WTC11 (cell line): ENCODE data around the gene FOXO3. TPM values are rescaled to one million over a fixed set of nuclear protein-coding genes. Genes with fewer than 3 reads are reported as not detected.

Experiments
- ATAC-seq: fragments of 200-7000 bp; cut with Tn5 transposase; 2 replicates; pipeline ENCODE4 v1.10.0; 2021; ENCODE audit warnings: mild to moderate bottlenecking, moderate library complexity
- CTCF ChIA-PET: fragments of 300-600 bp; sonication (Branson Sonifier 250); formaldehyde crosslinking; loops from one replicate; lab custom pipeline; 2021; ENCODE audit warnings: antibody characterized with exemption; lab: Charles Lee
- POLR2A ChIA-PET: fragments of 350-600 bp; sonication (Branson Sonifier 250); formaldehyde crosslinking; loops from one replicate; lab custom pipeline; 2021; ENCODE audit warnings: antibody characterized with exemption; lab: Charles Lee
- DNase-seq: peaks from one replicate; pipeline ENCODE4 v3.0.0; 2021; ENCODE audit warnings: low spot score
- H3K27ac Mint-ChIP-seq: 2 replicates; pipeline ENCODE4 v1.8.0; 2021; ENCODE audit warnings: mixed read lengths
- H3K27me3 Mint-ChIP-seq: 2 replicates; pipeline ENCODE4 v1.8.0; 2021; ENCODE audit warnings: low read depth, mild to moderate bottlenecking, moderate library complexity, mixed read lengths
- H3K36me3 Mint-ChIP-seq: 2 replicates; pipeline ENCODE4 v1.8.0; 2021; ENCODE audit warnings: mixed read lengths
- H3K4me1 Mint-ChIP-seq: 2 replicates; pipeline ENCODE4 v1.8.0; 2022; ENCODE audit warnings: mixed read lengths
- H3K4me3 Mint-ChIP-seq: 2 replicates; pipeline ENCODE4 v1.8.0; 2021; ENCODE audit warnings: mild to moderate bottlenecking, moderate library complexity, mixed read lengths
- H3K9me3 Mint-ChIP-seq: 2 replicates; pipeline ENCODE4 v1.8.0; 2021; ENCODE audit warnings: mixed read lengths
- ATF1 ChIP-seq: sonication (generic); formaldehyde crosslinking; IDR thresholded peaks from 2 replicates; pipeline ENCODE4 v1.8.1; 2023; ENCODE audit warnings: mild to moderate bottlenecking, moderate library complexity, missing genetic modification reagents
- EMX1 ChIP-seq: fragments of 250-450 bp; sonication (Bioruptor Pico); IDR thresholded peaks from 2 replicates; pipeline ENCODE4 v1.8.0; 2021; ENCODE audit warnings: mild to moderate bottlenecking
- ESRRA ChIP-seq: sonication (generic); formaldehyde crosslinking; IDR thresholded peaks from 2 replicates; pipeline ENCODE4 v1.8.1; 2022; ENCODE audit warnings: mild to moderate bottlenecking, missing genetic modification reagents, borderline replicate concordance
- GRHL2 ChIP-seq: fragments of 250-450 bp; sonication (Bioruptor Pico); IDR thresholded peaks from 2 replicates; pipeline ENCODE4 v1.8.0; 2022; ENCODE audit warnings: mild to moderate bottlenecking, moderate library complexity; ENCODE audit not compliant: insufficient replicate concordance, severe bottlenecking
- KAT7 ChIP-seq: sonication (generic); formaldehyde crosslinking; IDR thresholded peaks from 2 replicates; pipeline ENCODE4 v1.8.1; 2023; ENCODE audit warnings: missing genetic modification reagents, mild to moderate bottlenecking, borderline replicate concordance
- NFE2L1 ChIP-seq: sonication (generic); formaldehyde crosslinking; IDR thresholded peaks from 2 replicates; pipeline ENCODE4 v1.8.1; 2023; ENCODE audit warnings: missing genetic modification reagents
- NR1H2 ChIP-seq: sonication (generic); formaldehyde crosslinking; IDR thresholded peaks from 2 replicates; pipeline ENCODE4 v1.9.0; 2021; ENCODE audit warnings: mild to moderate bottlenecking, moderate library complexity, missing genetic modification reagents
- PRRX2 ChIP-seq: fragments of 250-450 bp; sonication (Bioruptor Pico); IDR thresholded peaks from 2 replicates; pipeline ENCODE4 v1.8.0; 2021; ENCODE audit warnings: mild to moderate bottlenecking
- RORB ChIP-seq: fragments of 250-450 bp; sonication (Bioruptor Pico); IDR thresholded peaks from 2 replicates; pipeline ENCODE4 v1.9.0; 2021; ENCODE audit warnings: mild to moderate bottlenecking
- SMAD3 ChIP-seq: sonication (generic); formaldehyde crosslinking; IDR thresholded peaks from 2 replicates; pipeline ENCODE4 v1.8.0; 2022; ENCODE audit warnings: missing genetic modification reagents, mild to moderate bottlenecking, borderline replicate concordance
- SP1 ChIP-seq: sonication (generic); formaldehyde crosslinking; conservative IDR thresholded peaks from 2 replicates; pipeline ENCODE4 v1.8.1; 2022; ENCODE audit warnings: missing genetic modification reagents
- ZNF138 ChIP-seq: sonication (generic); formaldehyde crosslinking; conservative IDR thresholded peaks from 2 replicates; pipeline ENCODE4 v1.8.1; 2022; ENCODE audit warnings: mild to moderate bottlenecking, moderate library complexity, missing genetic modification reagents
- ZNF396 ChIP-seq: fragments of 250-450 bp; sonication (Bioruptor Pico); IDR thresholded peaks from 2 replicates; pipeline ENCODE4 v1.8.0; 2021; ENCODE audit warnings: mild to moderate bottlenecking, moderate library complexity, borderline replicate concordance
- ZNF416 ChIP-seq: fragments of 250-450 bp; sonication (Bioruptor Pico); IDR thresholded peaks from 2 replicates; pipeline ENCODE4 v1.9.0; 2021; ENCODE audit warnings: mild to moderate bottlenecking, inconsistent platforms
- ZNF423 ChIP-seq: fragments of 250-450 bp; sonication (Bioruptor Pico); IDR thresholded peaks from 2 replicates; pipeline ENCODE4 v2.1.2; 2022; ENCODE audit warnings: mild to moderate bottlenecking, moderate library complexity
- ZNF671 ChIP-seq: fragments of 250-450 bp; sonication (Bioruptor Pico); IDR thresholded peaks from 2 replicates; pipeline ENCODE4 v1.8.0; 2021; ENCODE audit warnings: mild to moderate bottlenecking
- total RNA-seq: library from RNA; stranded (reverse); gene quantifications from 3 replicates; pipeline ENCODE4 v1.2.3, GENCODE V29; 2021
- TF ChIP-seq, protein P1 (sequence below): fragments of 200-600 bp; IDR thresholded peaks from 2 replicates; pipeline ENCODE4 v1.8.0; 2022; ENCODE audit warnings: antibody characterized with exemption
- TF ChIP-seq, protein P2 (sequence below): sonication (generic); formaldehyde crosslinking; IDR thresholded peaks from 2 replicates; pipeline ENCODE4 v1.8.1; 2022; ENCODE audit warnings: low read depth, mild to moderate bottlenecking, moderate library complexity, missing genetic modification reagents, borderline replicate concordance
- TF ChIP-seq, protein P3 (sequence below): sonication (generic); formaldehyde crosslinking; IDR thresholded peaks from 2 replicates; pipeline ENCODE4 v1.8.0; 2023; ENCODE audit warnings: missing genetic modification reagents
- TF ChIP-seq, protein P4 (sequence below): sonication (generic); formaldehyde crosslinking; IDR thresholded peaks from 2 replicates; pipeline ENCODE4 v1.8.0; 2023; ENCODE audit warnings: missing genetic modification reagents, mild to moderate bottlenecking, borderline replicate concordance
- TF ChIP-seq, protein P5 (sequence below): sonication (generic); formaldehyde crosslinking; IDR thresholded peaks from 2 replicates; pipeline ENCODE4 v1.8.0; 2023; ENCODE audit warnings: mild to moderate bottlenecking, missing genetic modification reagents
- TF ChIP-seq, protein P6 (sequence below): sonication (generic); formaldehyde crosslinking; IDR thresholded peaks from 2 replicates; pipeline ENCODE4 v1.8.0; 2022; ENCODE audit warnings: mild to moderate bottlenecking, missing genetic modification reagents
- TF ChIP-seq, protein P7 (sequence below): sonication (generic); formaldehyde crosslinking; IDR thresholded peaks from 2 replicates; pipeline ENCODE4 v1.8.1; 2022; ENCODE audit warnings: mild to moderate bottlenecking, missing genetic modification reagents, moderate library complexity, borderline replicate concordance

The FOXO3 gene
- total RNA-seq, 1 experiment from 2014 or later = 15.6 TPM

DNA sequence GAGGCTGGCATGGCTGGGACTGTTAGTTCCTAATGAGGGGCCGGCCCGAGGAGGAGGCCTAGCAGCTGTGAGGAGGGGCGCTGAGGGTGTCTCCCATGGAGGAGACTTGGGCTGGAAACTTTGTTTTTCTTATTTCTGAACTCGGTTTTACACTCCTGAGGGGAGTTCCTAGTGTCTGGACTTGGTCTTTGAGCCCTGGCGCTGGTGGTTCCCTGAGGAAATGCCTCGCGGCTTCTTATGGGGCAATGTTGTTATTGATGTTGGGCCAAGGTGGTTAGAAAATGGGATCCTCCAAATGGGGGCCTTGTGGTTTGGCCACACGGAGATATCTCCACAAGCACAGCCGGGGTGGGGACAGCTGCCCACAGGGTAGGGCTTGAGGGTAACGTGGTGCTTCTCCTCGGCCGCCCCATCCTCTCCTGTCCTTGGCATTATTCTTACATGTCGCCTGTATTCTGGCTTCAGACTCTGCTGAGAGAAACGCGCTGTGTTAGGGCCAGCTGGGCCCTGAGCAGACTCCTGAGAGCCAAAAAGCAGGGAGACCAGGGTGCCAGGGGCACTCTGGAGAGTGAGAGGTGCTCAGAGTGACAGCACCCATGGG is 136.9 kb downstream of the FOXO3 start (continued):
- TF ChIP-seq, protein P1, sequence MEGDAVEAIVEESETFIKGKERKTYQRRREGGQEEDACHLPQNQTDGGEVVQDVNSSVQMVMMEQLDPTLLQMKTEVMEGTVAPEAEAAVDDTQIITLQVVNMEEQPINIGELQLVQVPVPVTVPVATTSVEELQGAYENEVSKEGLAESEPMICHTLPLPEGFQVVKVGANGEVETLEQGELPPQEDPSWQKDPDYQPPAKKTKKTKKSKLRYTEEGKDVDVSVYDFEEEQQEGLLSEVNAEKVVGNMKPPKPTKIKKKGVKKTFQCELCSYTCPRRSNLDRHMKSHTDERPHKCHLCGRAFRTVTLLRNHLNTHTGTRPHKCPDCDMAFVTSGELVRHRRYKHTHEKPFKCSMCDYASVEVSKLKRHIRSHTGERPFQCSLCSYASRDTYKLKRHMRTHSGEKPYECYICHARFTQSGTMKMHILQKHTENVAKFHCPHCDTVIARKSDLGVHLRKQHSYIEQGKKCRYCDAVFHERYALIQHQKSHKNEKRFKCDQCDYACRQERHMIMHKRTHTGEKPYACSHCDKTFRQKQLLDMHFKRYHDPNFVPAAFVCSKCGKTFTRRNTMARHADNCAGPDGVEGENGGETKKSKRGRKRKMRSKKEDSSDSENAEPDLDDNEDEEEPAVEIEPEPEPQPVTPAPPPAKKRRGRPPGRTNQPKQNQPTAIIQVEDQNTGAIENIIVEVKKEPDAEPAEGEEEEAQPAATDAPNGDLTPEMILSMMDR = no peak
- TF ChIP-seq ESRRA (CRISPR knock-in tag) = no peak
- no peak for TF ChIP-seq NR1H2 (CRISPR knock-in tag)
- TF ChIP-seq, protein P2, sequence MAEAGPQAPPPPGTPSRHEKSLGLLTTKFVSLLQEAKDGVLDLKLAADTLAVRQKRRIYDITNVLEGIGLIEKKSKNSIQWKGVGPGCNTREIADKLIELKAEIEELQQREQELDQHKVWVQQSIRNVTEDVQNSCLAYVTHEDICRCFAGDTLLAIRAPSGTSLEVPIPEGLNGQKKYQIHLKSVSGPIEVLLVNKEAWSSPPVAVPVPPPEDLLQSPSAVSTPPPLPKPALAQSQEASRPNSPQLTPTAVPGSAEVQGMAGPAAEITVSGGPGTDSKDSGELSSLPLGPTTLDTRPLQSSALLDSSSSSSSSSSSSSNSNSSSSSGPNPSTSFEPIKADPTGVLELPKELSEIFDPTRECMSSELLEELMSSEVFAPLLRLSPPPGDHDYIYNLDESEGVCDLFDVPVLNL (CRISPR knock-in tag) = no peak
- no peak for TF ChIP-seq RORB (CRISPR knock-in tag)
- TF ChIP-seq ZNF138 (CRISPR knock-in tag) = no peak
- no peak for TF ChIP-seq NFE2L1 (CRISPR knock-in tag)
- no peak for TF ChIP-seq ATF1 (CRISPR knock-in tag)
- no peak for TF ChIP-seq PRRX2 (CRISPR knock-in tag)
- no peak for TF ChIP-seq ZNF423 (CRISPR knock-in tag)
- TF ChIP-seq, protein P3, sequence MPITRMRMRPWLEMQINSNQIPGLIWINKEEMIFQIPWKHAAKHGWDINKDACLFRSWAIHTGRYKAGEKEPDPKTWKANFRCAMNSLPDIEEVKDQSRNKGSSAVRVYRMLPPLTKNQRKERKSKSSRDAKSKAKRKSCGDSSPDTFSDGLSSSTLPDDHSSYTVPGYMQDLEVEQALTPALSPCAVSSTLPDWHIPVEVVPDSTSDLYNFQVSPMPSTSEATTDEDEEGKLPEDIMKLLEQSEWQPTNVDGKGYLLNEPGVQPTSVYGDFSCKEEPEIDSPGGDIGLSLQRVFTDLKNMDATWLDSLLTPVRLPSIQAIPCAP = no peak
- TF ChIP-seq ZNF671 (CRISPR knock-in tag) = no peak

DNA sequence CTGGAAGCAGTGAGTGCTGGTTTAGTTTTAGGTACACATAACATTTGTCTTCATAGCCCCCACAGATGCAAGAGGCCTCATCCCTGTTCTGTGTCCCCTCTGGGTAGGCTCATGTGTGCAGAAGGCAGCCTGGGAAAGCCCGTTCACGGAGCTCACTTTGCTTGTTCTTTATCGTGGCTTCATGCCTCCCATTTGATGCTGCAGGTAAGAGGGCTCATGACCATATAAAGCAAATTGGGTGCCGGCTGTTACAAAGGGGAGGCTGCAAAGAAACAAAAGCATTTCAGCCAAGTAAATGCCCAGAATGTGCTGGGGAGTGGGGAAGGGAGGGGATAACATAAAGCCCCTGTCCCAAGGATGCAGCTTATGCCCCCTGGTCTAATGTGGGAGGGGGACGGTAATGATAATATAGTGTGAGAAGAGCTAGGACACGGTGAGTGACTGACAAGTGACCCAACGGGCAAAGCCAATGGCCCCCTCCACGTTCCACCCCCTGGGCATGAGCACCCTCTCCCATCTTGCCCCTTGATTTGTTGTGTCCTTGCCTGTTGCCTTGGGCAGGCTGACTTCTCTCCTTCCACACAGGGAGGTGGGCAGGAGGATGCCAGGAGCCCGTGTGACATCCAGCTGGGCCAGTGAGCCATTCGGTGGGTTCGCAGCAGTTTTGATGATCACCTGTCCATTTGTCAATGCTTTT is 138.0 kb downstream of the FOXO3 start:
- ChIA-PET CTCF (interaction anchor here (1.2 to 1.6 kb wide), 2 partner anchors 156 to 194 kb away, joined by 3 read pairs; no protein-coding TSS in a partner anchor), POLR2A (no interaction called here)
- Mint-ChIP-seq H3K9me3 (peaks cover 41% of the 10 kb centered on the region), H3K4me3 (no peak overlapping the region), H3K4me1 (peaks cover 15% of the 10 kb centered on the region), H3K36me3 (peaks cover 28% of the 10 kb centered on the region), H3K27ac (peak overlapping the region; percentile 21; the same call in 1 of the 2 replicates), H3K27me3 (no peaks in the 10 kb centered on the region)
- DNase-seq (no peak), ATAC-seq (no peak)
- TF ChIP-seq, protein P4, sequence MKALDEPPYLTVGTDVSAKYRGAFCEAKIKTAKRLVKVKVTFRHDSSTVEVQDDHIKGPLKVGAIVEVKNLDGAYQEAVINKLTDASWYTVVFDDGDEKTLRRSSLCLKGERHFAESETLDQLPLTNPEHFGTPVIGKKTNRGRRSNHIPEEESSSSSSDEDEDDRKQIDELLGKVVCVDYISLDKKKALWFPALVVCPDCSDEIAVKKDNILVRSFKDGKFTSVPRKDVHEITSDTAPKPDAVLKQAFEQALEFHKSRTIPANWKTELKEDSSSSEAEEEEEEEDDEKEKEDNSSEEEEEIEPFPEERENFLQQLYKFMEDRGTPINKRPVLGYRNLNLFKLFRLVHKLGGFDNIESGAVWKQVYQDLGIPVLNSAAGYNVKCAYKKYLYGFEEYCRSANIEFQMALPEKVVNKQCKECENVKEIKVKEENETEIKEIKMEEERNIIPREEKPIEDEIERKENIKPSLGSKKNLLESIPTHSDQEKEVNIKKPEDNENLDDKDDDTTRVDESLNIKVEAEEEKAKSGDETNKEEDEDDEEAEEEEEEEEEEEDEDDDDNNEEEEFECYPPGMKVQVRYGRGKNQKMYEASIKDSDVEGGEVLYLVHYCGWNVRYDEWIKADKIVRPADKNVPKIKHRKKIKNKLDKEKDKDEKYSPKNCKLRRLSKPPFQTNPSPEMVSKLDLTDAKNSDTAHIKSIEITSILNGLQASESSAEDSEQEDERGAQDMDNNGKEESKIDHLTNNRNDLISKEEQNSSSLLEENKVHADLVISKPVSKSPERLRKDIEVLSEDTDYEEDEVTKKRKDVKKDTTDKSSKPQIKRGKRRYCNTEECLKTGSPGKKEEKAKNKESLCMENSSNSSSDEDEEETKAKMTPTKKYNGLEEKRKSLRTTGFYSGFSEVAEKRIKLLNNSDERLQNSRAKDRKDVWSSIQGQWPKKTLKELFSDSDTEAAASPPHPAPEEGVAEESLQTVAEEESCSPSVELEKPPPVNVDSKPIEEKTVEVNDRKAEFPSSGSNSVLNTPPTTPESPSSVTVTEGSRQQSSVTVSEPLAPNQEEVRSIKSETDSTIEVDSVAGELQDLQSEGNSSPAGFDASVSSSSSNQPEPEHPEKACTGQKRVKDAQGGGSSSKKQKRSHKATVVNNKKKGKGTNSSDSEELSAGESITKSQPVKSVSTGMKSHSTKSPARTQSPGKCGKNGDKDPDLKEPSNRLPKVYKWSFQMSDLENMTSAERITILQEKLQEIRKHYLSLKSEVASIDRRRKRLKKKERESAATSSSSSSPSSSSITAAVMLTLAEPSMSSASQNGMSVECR (CRISPR knock-in tag) = no peak
- no peak for TF ChIP-seq GRHL2
- no peak for TF ChIP-seq ESRRA (CRISPR knock-in tag)
- no peak for TF ChIP-seq ZNF396
- TF ChIP-seq, protein P5, sequence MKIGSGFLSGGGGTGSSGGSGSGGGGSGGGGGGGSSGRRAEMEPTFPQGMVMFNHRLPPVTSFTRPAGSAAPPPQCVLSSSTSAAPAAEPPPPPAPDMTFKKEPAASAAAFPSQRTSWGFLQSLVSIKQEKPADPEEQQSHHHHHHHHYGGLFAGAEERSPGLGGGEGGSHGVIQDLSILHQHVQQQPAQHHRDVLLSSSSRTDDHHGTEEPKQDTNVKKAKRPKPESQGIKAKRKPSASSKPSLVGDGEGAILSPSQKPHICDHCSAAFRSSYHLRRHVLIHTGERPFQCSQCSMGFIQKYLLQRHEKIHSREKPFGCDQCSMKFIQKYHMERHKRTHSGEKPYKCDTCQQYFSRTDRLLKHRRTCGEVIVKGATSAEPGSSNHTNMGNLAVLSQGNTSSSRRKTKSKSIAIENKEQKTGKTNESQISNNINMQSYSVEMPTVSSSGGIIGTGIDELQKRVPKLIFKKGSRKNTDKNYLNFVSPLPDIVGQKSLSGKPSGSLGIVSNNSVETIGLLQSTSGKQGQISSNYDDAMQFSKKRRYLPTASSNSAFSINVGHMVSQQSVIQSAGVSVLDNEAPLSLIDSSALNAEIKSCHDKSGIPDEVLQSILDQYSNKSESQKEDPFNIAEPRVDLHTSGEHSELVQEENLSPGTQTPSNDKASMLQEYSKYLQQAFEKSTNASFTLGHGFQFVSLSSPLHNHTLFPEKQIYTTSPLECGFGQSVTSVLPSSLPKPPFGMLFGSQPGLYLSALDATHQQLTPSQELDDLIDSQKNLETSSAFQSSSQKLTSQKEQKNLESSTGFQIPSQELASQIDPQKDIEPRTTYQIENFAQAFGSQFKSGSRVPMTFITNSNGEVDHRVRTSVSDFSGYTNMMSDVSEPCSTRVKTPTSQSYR (CRISPR knock-in tag) = no peak
- TF ChIP-seq SMAD3 (CRISPR knock-in tag) = no peak
- no peak for TF ChIP-seq KAT7 (CRISPR knock-in tag)
- TF ChIP-seq ZNF416 (CRISPR knock-in tag) = no peak
- TF ChIP-seq, protein P6, sequence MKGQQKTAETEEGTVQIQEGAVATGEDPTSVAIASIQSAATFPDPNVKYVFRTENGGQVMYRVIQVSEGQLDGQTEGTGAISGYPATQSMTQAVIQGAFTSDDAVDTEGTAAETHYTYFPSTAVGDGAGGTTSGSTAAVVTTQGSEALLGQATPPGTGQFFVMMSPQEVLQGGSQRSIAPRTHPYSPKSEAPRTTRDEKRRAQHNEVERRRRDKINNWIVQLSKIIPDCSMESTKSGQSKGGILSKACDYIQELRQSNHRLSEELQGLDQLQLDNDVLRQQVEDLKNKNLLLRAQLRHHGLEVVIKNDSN (CRISPR knock-in tag) = no peak
- TF ChIP-seq EMX1 (CRISPR knock-in tag) = no peak
- TF ChIP-seq, protein P7, sequence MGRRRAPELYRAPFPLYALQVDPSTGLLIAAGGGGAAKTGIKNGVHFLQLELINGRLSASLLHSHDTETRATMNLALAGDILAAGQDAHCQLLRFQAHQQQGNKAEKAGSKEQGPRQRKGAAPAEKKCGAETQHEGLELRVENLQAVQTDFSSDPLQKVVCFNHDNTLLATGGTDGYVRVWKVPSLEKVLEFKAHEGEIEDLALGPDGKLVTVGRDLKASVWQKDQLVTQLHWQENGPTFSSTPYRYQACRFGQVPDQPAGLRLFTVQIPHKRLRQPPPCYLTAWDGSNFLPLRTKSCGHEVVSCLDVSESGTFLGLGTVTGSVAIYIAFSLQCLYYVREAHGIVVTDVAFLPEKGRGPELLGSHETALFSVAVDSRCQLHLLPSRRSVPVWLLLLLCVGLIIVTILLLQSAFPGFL (CRISPR knock-in tag) = no peak
- TF ChIP-seq NR1H2 (CRISPR knock-in tag) = no peak
- no peak for TF ChIP-seq SP1 (CRISPR knock-in tag)
